NCI-H446 treated with DMSO at 0.1 percent for 48 hours (cell line): ENCODE data around the gene C10orf67.
"Not testable (repeated sequence)": the region's sequence is repeated elsewhere in the genome, so short reads cannot be mapped to it uniquely, and the experiment has no call there.

Source experiments
- DNase-seq: peaks from one replicate; lab custom pipeline; 2025; lab: John Stamatoyannopoulos, UW

C10orf67 gene

DNA sequence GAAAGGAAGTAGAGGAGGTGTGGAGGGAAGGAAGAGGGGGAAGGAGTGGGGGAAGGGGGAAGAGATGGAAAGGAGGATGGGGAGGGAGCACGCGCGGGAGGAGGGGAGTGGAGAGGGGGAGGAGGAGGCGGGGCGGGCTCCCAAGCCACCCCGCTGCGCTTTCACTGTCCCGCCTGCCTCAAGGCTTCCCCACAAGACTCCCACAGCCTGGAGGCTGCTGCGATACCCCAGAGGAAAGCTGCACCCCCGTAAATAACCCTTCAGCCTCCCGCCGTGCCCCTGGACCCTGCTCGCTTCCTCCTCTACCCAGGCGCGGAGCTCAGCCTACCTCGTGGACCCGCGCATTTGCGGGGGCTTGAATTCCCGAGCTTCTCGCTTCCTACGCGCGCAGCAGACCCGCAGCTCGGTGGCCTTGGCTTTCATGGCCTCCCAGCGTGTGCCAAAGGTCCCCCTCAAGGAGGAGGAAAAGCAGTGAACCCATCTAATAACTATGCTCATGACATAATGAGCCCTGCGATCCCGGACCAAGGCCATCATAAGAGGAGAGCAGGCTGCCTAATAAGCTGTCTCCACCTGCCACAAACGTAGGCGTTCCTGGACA lies at the start of gene C10orf67:
Gene C10orf67 (minus strand): TSS at position 557 of the 601 bp plus-strand sequence. CDS start 23 bp downstream, at position 534.
- no peak for DNase-seq

GRCh38 chr10:23391821-23392220 lies 47.2 kb upstream of the C10orf67 start:
- no peak for DNase-seq

GRCh38 chr10:23390809-23391208 lies 46.2 kb upstream of the C10orf67 start:
- no peak for DNase-seq

DNA sequence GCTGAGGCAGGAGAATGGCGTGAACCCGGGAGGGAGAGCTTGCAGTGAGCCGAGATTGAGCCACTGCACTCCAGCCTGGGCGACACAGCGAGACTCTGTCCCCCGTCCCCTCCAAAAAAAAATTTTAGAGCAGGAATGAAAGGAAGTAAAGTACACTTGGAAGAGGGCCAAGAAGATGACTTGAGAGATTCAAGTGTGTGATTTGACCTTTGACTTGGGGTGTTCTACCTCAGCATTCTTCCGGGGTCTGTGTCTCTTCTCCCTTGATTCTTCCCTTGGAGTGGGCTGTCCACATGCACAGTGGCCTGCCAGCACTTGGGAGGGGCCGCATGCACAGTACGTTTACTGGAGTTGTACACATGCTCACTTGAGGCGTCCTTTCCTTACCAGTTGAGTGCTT lies 45.8 kb upstream of the C10orf67 start:
- not testable (repeated sequence) for DNase-seq

DNA sequence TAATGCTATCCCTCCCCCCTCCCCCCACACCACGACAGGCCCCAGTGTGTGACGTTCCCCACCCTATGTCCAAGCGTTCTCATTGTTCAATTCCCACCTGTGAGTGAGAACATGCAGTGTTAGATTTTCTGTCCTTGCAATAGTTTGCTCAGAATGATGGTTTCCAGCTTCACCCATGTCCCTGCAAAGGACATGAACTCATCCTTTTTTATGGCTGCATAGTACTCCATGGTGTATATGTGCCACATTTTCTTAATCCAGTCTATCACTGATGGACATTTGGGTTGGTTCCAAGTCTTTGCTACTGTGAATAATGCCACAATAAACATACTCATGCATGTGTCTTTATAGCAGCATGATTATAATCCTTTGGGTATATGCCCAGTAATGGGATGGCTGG lies 42.9 kb upstream of the C10orf67 start:
- DNase-seq = not testable (repeated sequence)

GRCh38 chr10:23386052-23386451 lies 41.5 kb upstream of the C10orf67 start:
- DNase-seq = no peak

DNA sequence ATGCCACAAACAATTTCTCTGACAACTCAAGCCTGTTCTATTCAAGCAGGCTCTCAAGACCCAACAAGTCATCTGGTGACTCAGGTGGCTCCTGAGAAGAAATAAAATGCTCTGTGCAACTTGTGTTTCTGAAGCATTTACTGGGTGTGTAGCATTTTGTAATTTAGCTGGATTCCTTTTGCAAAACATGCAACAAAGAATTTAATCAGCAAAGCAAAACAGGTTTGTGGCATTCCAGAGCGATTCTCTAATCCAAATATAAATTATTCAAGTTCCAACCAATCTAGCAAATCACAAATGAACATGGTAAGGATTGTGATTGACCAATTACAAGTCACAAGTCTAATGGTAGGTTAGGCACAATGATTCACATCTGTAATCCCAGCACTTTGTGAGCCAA lies 39.8 kb upstream of the C10orf67 start:
- no peak for DNase-seq

DNA sequence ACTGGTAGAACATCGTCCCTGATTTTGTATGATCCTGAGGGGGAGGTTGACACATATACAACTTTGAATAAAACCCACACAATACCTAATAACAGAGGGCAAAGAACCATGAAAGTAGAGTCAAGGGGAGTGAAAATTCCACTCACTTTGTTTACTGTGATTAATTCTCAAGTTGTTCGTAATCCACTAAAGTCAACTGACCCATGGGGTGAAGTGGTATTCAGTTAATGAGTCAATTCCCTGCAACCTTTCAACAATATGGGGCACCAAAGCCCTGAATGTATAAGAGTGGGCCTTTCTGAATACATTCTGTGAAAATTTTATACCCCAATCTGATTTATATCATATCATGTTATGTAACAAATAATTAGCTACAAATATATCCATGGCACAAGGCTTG lies 39.0 kb upstream of the C10orf67 start:
- DNase-seq = no peak

GRCh38 chr10:23381298-23382040 lies 36.9 kb upstream of the C10orf67 start:
- no peak for DNase-seq

GRCh38 chr10:23379686-23380085 lies 35.1 kb upstream of the C10orf67 start:
- DNase-seq = no peak

GRCh38 chr10:23376229-23376655 lies 31.6 kb upstream of the C10orf67 start:
- no peak for DNase-seq

DNA sequence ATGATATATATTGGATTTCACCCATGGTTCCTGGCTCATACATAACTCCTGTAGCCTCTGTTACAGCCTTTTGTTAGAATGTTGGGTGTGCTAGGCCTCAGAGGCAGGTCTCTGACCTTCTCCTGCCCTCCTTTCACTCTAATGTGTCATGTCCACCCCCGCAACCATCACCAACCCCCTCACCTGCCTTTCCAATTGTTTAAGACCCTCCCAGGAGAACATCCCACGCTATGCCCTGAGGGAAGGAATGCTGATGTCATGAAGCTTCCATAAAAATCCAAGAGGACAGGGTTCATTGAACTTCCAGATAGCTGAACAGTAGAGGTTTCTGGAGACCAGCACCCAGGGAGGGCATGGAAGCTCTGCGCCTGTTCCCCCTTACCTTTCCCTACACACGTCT lies 30.8 kb upstream of the C10orf67 start:
- no peak for DNase-seq

GRCh38 chr10:23373156-23373555 lies 28.6 kb upstream of the C10orf67 start:
- DNase-seq = no peak

GRCh38 chr10:23371073-23371472 lies 26.5 kb upstream of the C10orf67 start:
- DNase-seq = no peak

DNA sequence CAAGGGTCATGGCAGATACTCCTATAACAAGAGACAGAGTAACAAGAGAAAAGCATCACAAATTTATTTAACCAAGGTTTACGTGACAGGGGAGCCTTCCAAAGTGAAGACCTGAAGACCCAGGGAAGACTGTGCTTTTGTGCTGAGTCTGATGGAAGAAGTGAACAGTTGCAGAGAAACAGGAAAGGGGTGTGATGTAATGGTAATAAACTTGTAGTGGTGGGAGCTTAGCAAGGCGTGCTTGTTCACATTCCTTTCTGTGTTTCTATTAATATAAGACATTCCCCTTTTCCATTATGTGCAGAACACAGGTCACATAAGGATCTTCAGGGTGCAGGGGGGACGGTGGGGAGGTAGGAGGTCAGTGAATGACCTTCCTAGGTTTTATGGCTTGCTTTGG lies 25.5 kb upstream of the C10orf67 start:
- no peak for DNase-seq

GRCh38 chr10:23368816-23369640 lies 24.4 kb upstream of the C10orf67 start:
- DNase-seq = no peak

GRCh38 chr10:23367896-23368595 lies 23.4 kb upstream of the C10orf67 start:
- no peak for DNase-seq

DNA sequence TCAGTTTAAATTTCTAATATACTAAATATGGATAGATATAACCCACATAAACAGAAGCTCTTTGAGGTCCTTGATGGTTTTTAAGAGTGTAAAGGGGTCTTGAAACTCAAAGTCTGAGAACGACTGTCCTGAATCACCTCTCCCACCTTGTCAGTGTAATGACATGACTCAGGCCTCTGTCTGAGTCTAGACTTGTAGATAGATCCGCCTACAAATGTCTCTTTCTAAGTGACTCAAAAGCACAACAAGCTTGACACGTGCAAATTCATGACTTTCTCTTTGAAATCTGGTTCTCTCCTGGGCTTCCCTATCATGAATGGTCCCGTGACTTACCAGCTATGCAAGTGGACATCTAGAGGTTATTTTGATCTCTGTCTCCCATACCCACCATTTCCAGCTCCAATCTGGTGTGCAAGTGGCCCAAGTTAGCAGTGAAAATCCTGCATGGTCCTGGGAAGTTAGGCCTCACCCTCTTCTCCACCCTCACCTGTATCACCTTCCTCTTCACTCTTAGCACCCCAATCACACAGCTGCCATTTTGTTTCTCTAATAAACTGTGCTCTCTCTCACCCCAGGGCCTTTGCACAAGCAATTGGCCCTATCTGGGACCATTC lies 20.9 kb upstream of the C10orf67 start:
- DNase-seq = not testable (repeated sequence)

GRCh38 chr10:23364378-23364777 lies 19.8 kb upstream of the C10orf67 start:
- no peak for DNase-seq

GRCh38 chr10:23363793-23364135 lies 19.2 kb upstream of the C10orf67 start:
- DNase-seq = no peak

DNA sequence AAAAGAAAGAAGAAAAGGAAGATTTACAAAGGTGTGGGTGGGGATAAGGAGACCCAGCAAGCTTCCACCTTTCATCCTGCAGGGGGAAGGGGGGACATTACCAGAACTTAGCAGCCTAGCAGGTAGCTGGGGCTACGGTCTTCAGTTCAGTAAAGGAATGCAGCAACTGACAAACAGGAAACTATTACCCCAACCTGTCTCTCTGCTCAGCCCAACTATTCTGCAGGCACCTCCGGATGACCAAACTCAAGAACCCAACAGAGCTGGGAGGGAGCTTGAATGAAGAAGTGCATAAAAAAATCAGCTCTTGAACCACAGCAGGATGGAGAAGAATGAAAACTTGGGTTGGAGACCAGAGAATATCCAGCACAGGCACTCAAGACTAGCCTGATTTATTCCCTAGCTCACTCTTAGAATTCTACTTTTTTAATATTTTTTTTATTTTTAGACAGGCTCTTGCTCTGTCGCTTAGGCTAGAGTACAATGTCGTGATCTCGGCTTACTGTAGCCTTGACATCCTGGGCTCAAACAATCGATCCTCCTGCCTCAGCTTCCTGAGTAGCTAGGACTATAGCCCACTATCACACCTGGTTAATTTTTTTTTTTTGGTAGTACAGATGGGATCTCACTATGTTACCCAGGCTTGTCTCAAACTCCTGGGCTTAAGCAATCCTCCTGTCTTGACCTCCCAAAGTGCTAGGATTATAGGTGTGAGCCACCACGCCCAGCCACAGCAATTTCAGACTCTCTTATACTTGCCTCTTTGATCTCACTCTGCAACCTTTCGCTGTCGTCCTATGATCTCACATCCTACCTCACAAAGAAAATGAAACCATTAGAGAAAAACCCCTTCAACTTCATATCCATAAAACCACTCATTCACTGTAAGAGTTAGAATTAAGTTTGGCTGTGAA lies 18.5 kb upstream of the C10orf67 start:
- DNase-seq = no peak
